Stimulated activated CD4-positive, alpha-beta T cell treated with anti-CD3 and anti-CD28 coated beads, Interleukin-15, amount 100 ng/mL, for 1 hour (primary cell): Measurements from ENCODE around the gene ARHGAP10.

Source experiments
- DNase-seq, 2 donors: peaks; one replicate each; pipeline ENCODE4 v3.0.0-alpha.2; 2020; ENCODE audit warnings: low read depth in 1 of 2, low spot score in 1 of 2

ARHGAP10 gene

DNA sequence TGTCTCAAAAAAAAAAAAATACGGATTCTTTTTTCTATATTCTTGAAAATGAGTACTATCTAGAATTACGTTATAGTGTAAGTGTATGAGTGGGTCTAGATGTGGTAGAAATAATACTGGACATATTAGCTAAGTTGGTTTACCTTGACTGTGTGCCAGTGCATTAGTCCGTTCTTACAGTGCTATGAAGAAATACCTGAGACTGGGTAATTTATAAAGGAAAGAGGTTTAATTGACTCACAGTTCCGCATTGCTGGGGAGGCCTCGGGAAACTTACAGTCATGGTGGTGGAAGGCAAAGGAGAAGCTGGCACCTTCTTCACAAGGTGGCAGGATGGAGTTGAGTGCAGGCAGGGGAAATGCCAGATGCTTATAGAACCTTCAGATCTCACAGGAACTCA lies 92.4 kb downstream of the ARHGAP10 start:
- DNase-seq = no peak

- no peak for DNase-seq
Observed at GRCh38 chr4:147824884-147825283, 93.0 kb downstream of the ARHGAP10 start.

DNA sequence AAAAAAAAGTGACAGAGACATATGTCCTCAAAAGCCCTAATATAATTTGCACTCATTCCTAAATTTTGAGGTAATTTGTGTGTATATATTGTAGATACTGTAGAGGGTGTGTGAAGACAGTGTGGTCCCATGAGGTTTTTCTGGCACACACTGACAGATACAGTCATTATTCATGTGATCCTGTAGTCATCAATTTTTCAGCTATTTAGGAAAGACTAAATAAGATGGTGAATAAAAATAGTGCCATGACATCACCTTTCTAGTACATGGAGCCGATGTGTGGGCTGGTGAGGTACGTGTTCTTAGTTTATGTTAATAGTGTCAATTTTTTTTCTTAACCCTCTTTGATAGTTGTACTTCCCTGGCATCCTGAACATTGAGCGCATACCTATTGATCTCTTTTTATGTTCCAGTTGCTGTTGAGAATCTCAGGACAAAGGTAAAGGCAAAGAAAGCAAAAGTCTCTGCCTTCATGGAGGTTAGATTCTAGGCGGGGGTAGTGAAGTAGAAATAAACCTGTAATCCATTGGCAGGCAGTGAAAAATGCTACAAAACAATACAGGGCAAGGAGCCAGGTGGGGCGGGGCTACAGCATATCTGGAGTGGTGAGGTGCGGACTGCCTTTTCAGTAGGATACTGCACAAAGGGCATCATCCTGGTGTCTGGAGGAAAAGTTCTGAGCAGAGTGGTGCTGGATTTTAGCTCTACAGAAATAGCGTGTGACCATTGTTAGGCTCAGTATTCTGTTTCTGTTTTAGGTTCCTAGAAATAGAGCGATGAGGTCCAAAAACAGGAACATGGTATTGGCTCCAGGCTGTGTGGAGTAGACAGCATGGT lies 93.8 kb downstream of the ARHGAP10 start:
- no peak for DNase-seq

DNA sequence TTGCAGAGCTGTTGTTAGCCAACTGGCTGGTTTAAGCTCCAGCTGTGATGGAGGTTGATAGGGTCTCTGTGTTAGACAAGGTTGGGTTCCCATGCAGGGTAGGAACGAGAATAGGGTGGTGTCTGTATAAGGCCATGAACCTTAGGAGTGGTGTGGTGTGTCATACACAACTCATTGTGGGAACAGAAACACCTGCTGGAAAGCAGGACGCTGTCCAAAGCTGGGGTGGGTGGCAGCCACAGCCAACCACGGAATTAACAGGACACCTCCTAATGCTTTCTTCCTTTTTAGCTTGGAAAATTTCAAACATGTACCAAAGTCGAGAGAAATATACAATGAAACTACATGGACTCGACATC lies 94.4 kb downstream of the ARHGAP10 start:
- DNase-seq = no peak

DNA sequence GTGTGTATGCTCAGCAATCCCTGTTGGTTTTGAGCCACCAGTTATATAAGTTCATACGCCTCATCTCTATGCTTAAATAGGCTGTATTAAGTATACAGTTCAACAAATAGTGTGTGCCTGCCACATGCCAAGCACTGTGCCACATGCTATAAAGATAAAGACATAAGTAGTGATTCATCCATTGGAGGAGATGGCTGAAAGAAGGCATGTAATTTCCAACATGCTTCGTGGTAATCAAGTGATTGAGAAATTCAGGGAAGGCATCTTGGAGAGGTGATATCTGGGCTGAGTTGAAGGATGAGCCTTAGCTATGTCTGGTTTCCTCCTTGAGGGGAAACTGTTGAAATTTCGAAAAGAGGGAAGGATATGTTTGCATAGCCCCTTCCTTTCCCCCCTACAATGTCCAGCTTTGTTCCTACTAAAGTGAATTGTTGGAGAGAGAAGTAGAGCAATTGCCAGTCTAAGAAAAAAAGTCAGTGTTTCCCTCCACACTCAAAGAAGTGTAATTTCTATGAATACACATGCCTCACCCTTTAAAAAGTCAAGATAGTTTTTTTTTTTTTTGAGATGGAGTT lies 96.5 kb downstream of the ARHGAP10 start:
- no peak for DNase-seq

DNA sequence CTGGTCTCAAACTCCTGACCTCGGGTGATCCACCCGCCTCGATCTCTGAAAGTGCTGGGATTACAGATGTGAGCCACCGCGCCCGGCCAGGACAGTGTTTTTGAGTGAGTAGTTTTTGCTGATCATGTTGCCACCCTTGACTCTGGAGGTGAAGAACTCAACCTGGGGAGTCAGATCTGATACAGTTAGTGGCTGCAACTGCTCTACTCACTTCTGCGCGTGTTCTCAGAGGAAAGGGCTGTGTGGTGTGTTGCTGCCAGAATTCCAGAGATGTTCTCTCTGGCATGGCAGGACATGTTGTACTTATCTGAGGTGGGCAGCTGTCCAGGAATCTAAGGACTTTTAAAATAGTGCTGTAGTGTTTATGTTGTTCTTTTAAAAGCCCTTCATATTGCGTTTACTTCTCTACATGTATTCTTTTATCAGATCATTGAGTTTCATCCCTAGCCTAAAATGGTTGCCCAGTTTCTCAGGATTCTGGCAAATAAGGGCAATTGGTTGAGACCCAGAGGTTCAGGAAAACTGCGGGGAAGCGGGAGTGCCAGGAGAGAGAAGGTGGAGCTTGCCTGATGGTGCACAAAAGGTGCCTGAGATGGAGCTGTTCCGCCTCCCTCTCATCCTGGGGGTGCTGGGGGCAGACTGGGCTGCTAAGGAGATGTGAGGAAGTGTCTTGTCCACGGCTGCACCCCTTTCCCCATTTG lies 97.7 kb downstream of the ARHGAP10 start:
- no peak for DNase-seq

GRCh38 chr4:147830102-147830463 lies 98.2 kb downstream of the ARHGAP10 start:
- DNase-seq = no peak

DNA sequence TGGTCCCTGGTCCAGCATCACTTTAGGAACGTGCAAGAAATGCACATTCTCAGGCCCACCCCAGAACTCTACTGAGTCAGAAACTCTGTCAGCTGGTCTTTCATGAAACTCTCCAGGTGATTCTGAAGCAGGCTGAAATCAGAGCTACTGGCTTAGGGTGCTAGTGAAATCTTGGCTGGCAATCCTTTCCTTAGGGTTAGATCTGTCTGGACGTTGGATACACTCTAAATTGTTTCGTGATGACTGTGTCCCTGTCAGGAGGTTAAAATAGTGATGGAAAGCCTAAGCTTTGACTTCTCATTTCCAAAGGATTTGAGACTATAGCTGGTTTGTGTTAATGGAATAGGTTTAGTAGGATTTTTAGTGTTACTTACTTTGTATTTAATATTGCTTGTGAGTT lies 99.1 kb downstream of the ARHGAP10 start:
- no peak for DNase-seq

GRCh38 chr4:147831551-147832171 lies 99.8 kb downstream of the ARHGAP10 start:
- no peak for DNase-seq

GRCh38 chr4:147833254-147833653 lies 101.4 kb downstream of the ARHGAP10 start:
- no peak for DNase-seq

GRCh38 chr4:147833741-147834140 lies 101.9 kb downstream of the ARHGAP10 start:
- no peak for DNase-seq

DNA sequence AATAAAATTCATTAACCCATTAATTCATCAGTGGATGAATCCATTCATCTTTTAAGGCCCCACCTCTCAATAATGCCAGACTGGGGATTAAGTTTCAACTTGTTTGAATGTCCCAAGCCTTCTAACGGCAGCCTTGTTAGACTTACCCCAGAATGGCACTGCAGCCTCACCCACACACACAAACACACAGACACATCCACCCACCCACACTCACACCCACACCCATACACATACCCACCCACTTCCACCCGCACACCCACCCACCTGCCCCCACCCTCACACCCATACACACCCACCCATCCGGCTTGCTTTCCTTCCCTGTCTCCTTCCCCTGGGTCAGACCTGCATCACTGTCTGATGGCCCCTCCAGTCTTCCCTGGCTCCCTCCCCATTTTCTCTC lies 102.6 kb downstream of the ARHGAP10 start:
- DNase-seq = no peak

DNA sequence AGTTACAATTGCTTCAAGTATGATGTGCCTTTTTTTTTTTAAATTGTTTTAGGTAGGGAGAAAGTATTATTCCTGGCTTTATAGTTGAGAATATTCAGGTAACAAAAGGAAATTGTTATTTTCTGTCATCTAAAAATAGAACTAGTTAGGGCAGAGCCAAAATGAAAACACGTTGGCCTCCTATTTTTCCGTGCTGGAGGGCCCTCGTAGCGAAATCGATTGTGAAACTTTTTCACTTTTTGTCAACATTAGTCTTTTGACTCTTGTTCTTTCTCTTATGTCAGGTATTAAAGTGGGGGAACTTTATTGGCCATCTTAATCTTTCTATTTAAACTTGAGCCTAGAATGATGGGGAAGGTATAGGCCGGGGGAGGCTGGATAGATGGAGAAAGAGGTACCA lies 104.9 kb downstream of the ARHGAP10 start:
- no peak for DNase-seq

DNA sequence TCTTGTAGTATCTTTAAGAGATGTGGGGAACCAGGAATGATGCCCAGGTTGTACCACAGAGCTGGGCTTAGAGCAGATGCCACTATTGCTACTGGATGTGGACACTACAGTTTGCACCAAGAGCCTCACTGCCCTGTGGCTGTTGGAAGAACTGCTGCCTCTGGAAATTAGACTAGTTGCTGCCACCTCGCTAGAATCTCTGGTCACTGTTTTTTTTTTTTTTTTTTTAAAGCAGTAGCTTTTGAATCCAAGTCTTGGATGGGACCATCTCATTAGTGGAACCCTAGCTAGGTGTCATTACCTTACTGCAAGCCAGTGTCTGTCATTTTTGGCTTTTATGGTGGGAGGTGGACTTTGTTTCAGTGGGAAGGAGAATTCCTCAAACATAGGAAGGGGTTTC lies 105.5 kb downstream of the ARHGAP10 start:
- DNase-seq = no peak

- DNase-seq = no peak
Observed at GRCh38 chr4:147837854-147838253, 106.0 kb downstream of the ARHGAP10 start.

GRCh38 chr4:147839200-147839599 lies 107.3 kb downstream of the ARHGAP10 start:
- DNase-seq = no peak

DNA sequence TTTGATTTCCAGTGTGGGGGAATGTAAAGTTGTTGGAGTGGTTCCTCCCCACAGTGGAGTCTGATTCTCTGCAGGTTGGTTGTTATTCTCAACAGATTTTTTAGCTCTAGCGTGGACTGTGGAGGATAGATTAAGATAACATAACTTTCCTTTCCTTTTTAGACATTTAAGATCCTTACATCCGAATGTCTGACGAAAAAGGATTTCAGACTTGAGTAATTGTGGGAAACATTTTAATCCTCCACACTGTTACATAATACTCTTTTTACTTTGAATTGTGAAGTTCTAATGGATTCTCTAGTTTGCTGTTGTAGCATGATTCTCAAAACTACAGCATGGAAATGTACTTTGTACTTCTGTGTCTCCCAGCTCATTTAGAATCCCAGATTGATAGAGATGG lies 107.8 kb downstream of the ARHGAP10 start:
- no peak for DNase-seq

DNA sequence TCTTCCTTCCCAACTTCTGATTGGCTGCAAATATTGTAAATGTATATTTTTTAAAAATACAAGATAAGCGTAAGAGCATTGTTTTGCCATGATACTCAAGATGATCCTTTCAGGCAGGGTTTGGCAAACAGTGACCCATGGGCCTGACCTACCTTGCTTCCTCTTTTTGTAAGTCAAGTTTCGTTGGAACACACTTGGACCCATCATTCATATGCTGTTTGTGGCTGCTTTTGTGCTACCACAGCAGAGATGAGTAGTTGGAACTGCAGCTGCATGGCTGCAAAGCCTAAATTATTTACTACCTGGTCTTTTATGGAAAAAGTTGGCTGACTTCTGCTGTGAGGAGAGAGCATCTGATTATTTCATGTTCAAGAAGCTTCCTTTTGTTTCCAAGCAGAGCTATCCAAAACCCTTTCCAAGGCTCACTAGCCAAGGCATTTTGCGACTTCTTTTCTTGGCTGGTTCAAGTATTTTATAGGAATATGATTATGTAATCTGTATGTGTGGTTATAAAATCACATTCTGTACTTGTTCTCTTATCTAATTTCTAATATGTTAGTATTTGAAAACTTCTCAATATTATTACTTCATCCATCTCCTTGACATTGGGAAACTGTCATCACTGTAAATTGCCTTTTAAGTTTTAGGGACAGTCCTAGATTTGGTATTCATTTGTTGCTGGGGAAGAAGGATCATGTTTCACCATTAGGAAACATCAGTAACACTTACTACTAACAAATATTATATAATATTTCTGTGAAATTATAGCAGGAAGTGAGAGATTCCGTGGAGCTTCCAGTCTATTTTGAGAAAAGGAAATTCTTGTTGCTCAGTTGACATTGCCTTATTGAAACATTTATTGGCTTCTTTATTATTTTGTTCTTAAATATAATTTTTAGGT lies 109.2 kb downstream of the ARHGAP10 start:
- no peak for DNase-seq

DNA sequence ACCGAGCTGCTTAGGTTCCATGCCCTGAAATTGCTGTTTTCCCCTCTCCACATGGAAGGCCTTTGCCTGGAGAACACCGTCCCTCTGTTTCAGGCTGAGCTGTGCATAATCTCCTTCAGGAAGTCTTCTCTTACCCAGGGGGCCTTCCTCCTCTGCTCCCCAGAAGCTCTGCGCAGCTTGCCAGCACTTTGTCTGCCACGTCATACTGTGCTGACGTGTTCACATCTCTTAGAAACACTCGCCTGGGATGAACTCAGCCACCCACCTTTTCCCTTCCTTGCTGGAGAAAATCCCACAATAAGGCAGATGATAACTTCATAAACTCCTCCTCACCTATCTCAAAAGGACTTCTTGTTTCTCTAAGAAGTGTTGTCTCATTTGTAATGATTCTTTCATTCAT lies 110.7 kb downstream of the ARHGAP10 start:
- no peak for DNase-seq

GRCh38 chr4:147843162-147843561 lies 111.3 kb downstream of the ARHGAP10 start:
- no peak for DNase-seq

- no peak for DNase-seq
Observed at GRCh38 chr4:147844781-147845180, 112.9 kb downstream of the ARHGAP10 start.
